GM12865 (cell line): ENCODE measurements around the gene ATG4B.

Source experiments
- DNase-seq: peaks from one replicate; pipeline ENCODE4 v3.0.0; 2010; ENCODE audit warnings: low read depth
- H3K4me3 ChIP-seq: 2 replicates; pipeline ENCODE4 v1.5.1; 2011; ENCODE audit warnings: mild to moderate bottlenecking, low read depth, low read length, control low read depth
- TF ChIP-seq, protein P1 (sequence below): IDR thresholded peaks from 2 replicates; pipeline ENCODE4 v1.5.1; 2011; ENCODE audit warnings: low read length, control low read depth, low read depth, inconsistent platforms; ENCODE audit not compliant: insufficient read depth; ENCODE audit errors: missing control alignments

The ATG4B gene

DNA sequence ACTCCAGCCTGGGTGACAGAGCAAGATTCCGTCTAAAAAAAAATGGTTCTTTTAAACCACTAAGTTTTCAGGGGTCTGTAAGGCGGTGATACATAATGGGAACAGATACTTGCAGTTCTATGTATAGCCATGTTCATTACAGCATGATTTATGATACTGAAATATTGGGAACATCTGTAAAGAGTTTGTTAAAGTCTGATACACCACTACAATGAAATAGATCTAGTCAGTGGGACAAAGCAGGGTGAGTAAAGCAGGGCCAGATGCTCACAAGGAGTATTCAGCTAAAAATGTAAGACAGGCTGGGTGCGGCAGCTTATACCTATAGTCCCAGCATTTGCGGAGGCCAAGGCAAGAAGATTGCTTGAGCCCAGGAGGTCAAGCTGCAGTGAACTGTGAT lies 58.2 kb downstream of the ATG4B start:
- no peak for DNase-seq
- TF ChIP-seq, protein P1, sequence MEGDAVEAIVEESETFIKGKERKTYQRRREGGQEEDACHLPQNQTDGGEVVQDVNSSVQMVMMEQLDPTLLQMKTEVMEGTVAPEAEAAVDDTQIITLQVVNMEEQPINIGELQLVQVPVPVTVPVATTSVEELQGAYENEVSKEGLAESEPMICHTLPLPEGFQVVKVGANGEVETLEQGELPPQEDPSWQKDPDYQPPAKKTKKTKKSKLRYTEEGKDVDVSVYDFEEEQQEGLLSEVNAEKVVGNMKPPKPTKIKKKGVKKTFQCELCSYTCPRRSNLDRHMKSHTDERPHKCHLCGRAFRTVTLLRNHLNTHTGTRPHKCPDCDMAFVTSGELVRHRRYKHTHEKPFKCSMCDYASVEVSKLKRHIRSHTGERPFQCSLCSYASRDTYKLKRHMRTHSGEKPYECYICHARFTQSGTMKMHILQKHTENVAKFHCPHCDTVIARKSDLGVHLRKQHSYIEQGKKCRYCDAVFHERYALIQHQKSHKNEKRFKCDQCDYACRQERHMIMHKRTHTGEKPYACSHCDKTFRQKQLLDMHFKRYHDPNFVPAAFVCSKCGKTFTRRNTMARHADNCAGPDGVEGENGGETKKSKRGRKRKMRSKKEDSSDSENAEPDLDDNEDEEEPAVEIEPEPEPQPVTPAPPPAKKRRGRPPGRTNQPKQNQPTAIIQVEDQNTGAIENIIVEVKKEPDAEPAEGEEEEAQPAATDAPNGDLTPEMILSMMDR, result no peak
- H3K4me3 ChIP-seq, result no peak overlapping the region

DNA sequence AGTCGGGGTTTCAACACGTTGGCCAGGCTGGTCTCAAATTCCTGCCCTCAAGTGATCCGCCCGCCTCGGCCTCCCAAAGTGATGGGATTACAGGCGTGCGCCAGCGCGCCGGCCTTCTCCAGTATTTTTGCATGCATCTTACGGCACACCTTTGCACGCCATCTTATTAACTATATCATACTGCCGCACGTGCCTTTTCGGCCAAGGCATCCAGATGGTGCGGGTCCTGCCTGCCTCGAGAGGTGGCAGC lies 63.6 kb downstream of the ATG4B start:
- no peak for DNase-seq
- H3K4me3 ChIP-seq, result peak overlapping the region; percentile 87
- TF ChIP-seq, protein P1, result peak; percentile 38

DNA sequence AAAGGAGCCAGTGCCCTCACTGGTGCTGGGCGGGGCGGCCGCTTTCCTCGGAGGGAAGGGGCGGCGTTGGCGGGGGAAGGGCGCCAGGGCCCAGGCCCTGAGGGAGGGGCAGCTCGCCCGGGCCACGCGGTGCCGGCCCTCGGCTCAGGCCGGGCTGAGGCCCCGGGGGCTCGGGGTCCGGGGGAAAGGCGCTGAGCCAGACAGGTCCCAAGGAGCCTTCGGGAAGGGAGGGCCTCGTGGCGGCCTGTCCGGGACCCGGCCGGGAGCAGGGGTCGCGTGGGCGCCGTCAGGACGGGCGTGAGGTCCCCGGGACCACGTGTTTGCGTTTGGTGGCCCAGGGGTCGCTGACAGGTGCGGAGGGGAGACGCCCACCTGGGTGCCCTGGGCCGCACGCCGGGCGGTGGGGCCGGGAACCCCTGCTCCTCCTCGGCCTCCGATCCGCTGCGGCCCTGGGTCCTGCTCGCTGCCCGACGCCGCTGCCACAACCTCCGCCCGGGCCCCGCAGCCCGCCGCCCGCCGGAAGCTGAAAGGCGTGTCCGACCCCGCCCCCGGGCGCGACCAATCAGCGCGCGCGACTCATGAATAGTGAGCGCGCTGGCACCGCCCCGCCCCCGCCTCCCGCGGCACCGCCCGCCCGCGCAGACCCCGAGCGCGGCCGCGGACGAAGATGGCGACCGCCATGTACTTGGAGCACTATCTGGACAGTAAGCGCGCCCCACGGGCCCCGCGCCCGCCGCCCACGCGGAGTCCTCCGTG lies 64.1 kb downstream of the ATG4B start, which contains the start of gene ING5:
Gene ING5 (plus strand): TSS at position 641 of the 756 bp plus-strand sequence. CDS start 27 bp downstream, at position 668.
- peak; percentile 97 for DNase-seq
- TF ChIP-seq, protein P1, result no peak
- peak within 1 kb of the TSS; percentile 92 for H3K4me3 ChIP-seq

DNA sequence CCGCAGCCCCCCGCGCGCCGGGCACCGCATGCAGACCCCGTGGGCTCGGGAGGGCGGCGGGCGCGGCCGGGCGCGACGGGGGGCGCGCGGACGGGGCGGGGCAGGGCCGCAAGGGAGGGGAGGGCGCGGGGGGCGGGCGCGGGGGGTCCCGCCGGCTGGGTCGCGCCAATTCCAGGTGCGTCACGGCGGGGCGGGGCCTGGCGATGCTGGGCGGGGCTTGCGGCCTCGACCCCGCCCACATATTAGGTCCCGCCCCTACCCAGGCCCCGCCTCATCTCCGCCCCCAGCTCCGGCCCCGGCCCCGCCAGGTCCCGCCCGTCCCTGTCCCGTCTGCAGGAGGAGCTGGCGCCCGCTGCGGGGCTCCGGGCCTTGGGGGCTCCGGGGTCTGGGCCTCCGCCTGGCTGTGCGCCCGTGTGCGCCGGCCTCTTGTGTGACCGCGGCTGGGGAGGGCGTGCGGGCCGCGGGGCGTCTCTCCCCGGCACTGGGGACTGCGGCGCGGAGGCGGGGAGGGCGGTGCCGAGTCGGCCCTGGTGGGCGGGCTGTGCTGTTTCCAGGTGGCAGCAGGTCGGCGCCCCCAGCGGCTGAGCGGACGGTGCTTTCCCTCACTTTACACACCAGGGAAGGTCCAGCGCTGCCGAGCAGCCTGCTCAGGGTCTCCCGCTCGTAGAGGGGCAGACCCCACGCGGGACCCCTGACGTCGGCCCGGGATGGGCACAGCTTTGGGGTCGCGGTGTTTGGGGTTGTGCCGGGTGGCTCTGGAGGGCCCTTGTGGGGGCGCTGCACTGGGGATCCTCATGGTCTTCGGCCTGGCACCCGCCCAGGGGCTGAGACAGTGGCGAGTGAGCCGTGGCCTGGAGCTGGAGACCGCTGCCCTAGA lies 64.9 kb downstream of the ATG4B start:
- peak overlapping the region; percentile 92 for H3K4me3 ChIP-seq
- DNase-seq, result peak; percentile 94
- TF ChIP-seq, protein P1, result peak; percentile 72

DNA sequence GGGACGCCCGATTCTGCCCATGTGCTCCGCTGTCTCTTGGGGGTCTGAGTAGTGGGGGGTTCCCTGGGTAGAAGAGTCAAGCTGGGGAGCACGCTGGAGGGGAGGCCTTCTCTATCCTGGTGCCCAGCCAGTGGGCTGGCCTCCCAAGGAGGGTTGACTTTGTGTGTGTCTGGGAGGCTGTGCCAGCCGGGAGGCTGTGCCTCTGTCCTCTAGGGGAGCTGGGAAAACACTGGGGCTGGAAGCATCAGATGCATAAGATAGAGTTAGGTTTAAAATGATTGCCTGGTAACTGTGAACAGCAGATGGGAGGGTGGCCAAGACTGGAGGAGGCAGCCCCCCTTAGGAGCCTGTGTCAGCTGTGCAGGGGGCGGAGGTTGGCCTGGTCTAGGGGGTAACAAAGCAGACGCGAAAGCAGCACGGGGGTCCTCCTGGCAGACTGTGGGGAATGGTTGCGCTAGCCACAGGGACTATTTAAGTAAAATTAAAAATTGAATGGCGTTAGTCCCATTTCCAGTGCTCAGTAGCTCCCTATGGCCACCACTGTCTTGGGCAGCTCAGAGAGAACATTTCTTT lies 65.6 kb downstream of the ATG4B start:
- TF ChIP-seq, protein P1, result no peak
- peak overlapping the region; percentile 92 for H3K4me3 ChIP-seq
- DNase-seq, result no peak

- no peak for DNase-seq
- TF ChIP-seq, protein P1, result no peak
- no peak overlapping the region for H3K4me3 ChIP-seq
These were observed 69.0 kb downstream of the ATG4B start for GRCh38 chr2:241706537-241706936.
